ENCODE results near the gene CCDC117.

Gene CCDC117

DNA sequence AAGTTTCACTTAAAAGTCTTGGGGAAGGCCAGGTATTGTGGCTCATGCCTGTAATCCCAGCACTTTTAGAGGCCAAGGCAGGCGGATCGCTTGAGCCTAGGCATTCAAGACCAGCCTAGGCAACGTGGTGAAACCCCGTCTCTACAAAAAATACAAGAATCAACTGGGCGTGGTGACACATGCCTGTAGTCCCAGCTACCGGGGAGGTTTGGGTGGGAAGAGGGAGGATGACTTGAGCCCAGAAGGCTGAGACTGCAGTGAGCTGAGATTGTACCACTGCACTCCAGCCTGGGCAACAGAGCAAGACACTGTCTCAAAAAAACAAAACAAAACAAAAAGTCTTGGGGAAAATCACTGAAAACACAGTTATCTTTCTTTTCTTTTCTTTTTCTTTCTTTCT lies 43.2 kb downstream of the CCDC117 start:
- Mint-ChIP-seq H3K27me3 (ENCODE audit: low read depth) (no peaks in the 10 kb centered on the region), H3K36me3 (ENCODE audit: low read depth) (no peaks in the 10 kb centered on the region), H3K27ac (peak overlapping the region; percentile 68 to 95 (median 80)), H3K4me1 (peaks cover 55% of the 10 kb centered on the region), H3K9me3 (no peaks in the 10 kb centered on the region), H3K4me3 (no peak overlapping the region)
- TF ChIP-seq, protein P1, sequence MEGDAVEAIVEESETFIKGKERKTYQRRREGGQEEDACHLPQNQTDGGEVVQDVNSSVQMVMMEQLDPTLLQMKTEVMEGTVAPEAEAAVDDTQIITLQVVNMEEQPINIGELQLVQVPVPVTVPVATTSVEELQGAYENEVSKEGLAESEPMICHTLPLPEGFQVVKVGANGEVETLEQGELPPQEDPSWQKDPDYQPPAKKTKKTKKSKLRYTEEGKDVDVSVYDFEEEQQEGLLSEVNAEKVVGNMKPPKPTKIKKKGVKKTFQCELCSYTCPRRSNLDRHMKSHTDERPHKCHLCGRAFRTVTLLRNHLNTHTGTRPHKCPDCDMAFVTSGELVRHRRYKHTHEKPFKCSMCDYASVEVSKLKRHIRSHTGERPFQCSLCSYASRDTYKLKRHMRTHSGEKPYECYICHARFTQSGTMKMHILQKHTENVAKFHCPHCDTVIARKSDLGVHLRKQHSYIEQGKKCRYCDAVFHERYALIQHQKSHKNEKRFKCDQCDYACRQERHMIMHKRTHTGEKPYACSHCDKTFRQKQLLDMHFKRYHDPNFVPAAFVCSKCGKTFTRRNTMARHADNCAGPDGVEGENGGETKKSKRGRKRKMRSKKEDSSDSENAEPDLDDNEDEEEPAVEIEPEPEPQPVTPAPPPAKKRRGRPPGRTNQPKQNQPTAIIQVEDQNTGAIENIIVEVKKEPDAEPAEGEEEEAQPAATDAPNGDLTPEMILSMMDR (IDR thresholded peaks at IDR 0.05; ENCODE audit: unreplicated experiment in 3 of 3): no peak

DNA sequence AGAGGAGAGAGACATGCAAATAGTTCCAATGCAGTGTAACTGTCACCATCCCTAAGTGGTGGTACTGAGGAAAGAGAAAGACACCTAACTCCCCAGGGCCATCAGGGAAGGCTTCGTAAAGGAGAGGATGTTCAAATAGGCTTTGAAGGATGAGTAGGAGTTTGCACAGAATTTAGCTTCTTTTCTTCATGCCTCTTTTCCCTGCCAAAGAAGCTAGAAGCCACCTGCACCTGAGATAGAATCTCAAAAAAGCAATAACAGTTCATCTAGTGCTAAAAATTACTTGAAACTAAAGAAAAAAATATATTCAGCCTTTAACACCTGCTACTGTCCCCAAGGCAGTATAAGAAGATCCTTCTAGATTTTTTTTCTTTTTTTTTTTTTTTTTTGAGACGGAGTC lies 44.6 kb downstream of the CCDC117 start:
- no peak overlapping the region for H3K4me3 Mint-ChIP-seq
- no peaks in the 10 kb centered on the region for H3K9me3 Mint-ChIP-seq
- H3K27me3 Mint-ChIP-seq (ENCODE audit: low read depth): no peaks in the 10 kb centered on the region
- TF ChIP-seq, protein P1 (IDR thresholded peaks at IDR 0.05; ENCODE audit: unreplicated experiment in 3 of 3): no peak
- H3K4me1 Mint-ChIP-seq: peaks cover 51% of the 10 kb centered on the region
- peak overlapping the region in 1 of 3 experiments; percentile 50 for H3K27ac Mint-ChIP-seq
- no peaks in the 10 kb centered on the region for H3K36me3 Mint-ChIP-seq (ENCODE audit: low read depth)

DNA sequence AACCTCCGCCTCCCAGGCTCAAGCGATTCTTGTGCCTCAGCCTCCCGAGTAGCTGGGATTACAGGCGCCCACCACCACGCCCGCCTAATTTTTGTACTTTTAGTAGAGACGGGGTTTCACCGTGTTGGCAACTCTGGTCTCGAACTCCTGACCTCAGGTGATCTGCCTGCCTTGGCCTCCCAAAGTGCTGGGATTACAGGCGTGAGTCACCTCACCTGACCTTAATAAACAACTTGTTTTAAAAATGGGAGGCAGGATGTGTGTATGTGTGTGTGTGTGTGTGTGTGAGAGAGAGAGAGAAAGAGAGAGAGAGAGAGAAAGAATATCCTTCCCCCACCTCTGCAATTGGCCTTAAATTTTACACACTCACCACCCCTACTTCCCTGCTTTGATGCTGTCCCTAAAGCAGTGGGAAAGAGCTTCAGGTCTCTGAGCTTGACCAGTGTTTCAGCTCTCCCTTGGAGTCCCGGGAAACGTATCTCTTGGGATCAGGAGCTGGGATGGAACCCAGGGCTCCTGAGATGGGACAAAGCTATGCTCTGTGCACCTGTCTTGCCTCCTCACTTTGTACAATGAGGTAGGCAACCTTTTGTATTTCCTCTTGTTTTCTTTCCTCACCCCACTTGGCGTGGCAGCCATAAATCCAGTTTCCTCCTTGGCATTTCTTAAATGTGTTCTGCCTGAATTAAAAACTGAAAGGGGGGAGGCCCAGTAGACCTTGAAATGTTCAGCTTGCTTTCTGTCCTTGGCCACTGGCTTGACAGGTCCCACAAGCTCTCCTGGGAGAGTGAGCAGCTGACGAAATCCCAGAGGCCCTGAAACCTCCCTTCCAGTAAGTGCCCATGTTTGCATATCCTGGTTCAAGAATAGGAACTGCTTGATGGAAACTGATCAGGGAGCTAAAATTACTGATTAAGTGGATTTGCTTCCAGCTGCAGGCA lies 45.7 kb downstream of the CCDC117 start:
- Mint-ChIP-seq H3K4me3 (no peak overlapping the region), H3K9me3 (no peaks in the 10 kb centered on the region), H3K27ac (peak overlapping the region; percentile 92 to 95 (median 93)), H3K36me3 (ENCODE audit: low read depth) (no peaks in the 10 kb centered on the region), H3K4me1 (peaks cover 48% of the 10 kb centered on the region), H3K27me3 (ENCODE audit: low read depth) (no peaks in the 10 kb centered on the region)
- TF ChIP-seq, protein P1 (IDR thresholded peaks at IDR 0.05; ENCODE audit: unreplicated experiment in 3 of 3): no peak

DNA sequence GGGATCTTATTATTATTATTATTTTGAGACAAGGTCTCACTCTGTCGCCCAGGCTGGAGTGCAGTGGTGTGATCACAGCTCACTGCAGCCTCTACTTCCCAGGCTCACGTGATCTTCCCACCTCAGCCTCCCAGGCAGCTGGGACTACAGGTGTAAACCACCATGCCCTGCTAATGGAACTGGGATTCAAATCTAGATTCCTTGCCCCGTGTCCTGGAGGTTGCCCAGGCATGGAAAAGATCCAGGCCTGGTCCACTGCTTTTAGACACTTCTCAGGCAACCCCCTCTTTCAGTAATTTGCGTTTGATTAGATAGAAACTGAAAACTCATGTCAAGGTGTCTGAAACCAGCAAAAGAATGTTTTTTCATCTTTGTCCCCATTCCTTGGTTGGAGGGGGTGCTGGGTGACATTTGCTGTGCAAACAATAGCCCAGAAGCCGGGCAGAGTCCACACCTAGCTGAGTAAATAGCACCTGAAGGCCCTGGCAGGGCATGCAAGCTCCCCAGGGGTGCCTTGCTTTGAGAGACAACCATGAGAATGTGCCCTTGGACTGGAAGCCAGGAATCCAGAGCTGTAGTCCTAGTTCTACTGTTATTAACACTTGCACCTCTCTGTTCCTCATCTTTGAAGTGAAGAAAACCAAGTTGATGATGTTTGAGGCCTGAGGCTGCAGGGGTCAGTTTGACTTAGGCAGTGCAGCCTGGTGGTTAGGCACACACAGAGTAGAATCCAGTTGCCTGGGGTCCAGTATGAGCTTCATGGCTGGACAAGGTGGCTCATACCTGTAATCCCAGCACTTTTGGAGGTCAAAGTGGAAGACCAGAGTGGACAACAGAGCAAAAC lies 47.0 kb downstream of the CCDC117 start:
- TF ChIP-seq, protein P1 (IDR thresholded peaks at IDR 0.05; ENCODE audit: unreplicated experiment in 3 of 3): no peak
- H3K36me3 Mint-ChIP-seq (ENCODE audit: low read depth): no peaks in the 10 kb centered on the region
- no peaks in the 10 kb centered on the region for H3K27me3 Mint-ChIP-seq (ENCODE audit: low read depth)
- no peaks in the 10 kb centered on the region for H3K9me3 Mint-ChIP-seq
- peaks cover 38% of the 10 kb centered on the region for H3K4me1 Mint-ChIP-seq
- no peak overlapping the region for H3K4me3 Mint-ChIP-seq
- H3K27ac Mint-ChIP-seq: peak overlapping the region; percentile 74 to 95 (median 93)

DNA sequence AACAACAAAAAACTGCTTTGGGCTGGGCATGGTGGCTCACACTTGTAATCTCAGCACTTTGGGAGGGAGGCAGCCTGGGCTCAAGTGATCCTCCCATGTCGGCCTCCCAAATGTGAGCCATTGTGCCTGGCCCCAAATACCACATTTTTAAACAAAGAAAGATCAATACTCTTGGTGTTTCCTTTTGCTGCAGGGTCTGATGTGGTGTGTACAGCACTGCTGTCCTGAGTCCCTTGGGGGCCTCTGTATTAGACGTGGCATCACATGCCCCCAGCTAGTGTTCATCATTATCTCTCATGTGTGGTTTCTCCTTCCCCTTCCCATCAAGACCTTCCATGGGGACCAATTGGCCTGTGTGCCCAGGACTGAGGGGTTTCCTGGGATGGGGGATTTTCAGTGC lies 48.4 kb downstream of the CCDC117 start:
- Mint-ChIP-seq H3K9me3 (no peaks in the 10 kb centered on the region), H3K36me3 (ENCODE audit: low read depth) (no peaks in the 10 kb centered on the region)
- TF ChIP-seq, protein P1 (IDR thresholded peaks at IDR 0.05; ENCODE audit: unreplicated experiment in 3 of 3): no peak

More for the DNA sequence above, 48.4 kb downstream of the CCDC117 start:
- no peaks in the 10 kb centered on the region for H3K27me3 Mint-ChIP-seq (ENCODE audit: low read depth)
- no peak overlapping the region for H3K4me3 Mint-ChIP-seq
- H3K4me1 Mint-ChIP-seq: peaks cover 27% of the 10 kb centered on the region
- H3K27ac Mint-ChIP-seq: peak overlapping the region in 2 of 3 experiments; percentile 33 to 52
